Activated CD8-positive, alpha-beta memory T cell treated with anti-CD3 and anti-CD28 coated beads for 24 hours (primary cell): ENCODE data around the gene COL18A1.
"Not testable (repeated sequence)": the region's sequence is repeated elsewhere in the genome, so short reads cannot be mapped to it uniquely, and the experiment has no call there.

Experiments
- DNase-seq: peaks from one replicate; pipeline ENCODE4 v3.0.0-alpha.2; 2020

Gene COL18A1

DNA sequence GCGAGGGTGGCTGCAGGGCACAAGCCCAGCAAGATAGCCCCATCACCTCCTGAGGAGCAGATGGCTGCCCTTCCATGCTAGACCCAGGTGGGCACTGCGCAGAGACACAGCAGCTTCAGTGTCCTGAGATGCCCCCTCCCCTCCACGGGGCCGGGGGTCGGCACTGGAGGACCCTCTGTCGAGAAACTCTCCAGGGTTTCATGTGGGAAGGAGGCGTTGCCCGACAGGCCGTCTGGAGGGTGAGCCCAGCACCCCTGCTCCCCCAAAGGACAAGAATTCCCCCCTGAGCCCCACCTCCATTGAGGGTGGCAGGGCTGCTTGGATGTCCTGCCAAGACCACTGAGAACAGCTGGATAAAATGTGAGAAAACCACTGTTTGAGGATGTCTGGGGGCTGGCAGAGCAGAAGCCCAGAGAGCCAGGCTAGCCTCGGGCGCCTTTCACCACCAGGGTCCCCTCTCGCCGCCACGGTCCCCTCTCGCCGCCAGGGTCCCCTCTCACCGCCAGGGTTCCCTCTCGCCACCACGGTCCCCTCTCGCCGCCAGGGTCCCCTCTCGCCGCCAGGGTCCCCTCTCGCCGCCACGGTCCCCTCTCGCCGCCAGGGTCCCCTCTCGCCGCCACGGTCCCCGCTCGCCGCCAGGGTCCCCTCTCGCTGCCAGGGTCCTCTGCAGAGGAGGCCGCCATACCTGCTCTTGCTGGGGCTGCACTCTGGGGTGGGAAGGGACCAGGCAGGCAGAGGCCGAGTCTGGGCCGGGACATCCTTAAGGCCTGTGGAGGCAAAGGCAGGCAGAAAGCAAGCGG lies 93.1 kb downstream of the COL18A1 start:
- no peak for DNase-seq

DNA sequence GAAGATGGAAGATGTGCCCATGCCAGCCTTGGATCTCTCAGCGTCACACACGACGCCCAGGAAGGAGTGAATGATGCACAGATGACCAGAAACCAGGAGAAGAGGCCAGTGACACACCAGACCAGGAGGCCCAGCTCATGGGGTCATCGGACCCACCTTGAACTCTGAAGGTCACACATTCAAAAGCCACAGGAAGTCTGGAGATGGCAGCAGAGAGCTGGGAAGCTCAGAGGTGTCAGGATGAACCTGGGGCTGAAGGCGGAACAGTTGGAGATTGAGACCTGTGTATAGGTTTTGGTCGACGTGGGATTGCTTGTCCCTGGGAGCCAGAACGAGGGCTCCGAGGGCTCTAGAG lies 93.7 kb downstream of the COL18A1 start:
- DNase-seq, result no peak

DNA sequence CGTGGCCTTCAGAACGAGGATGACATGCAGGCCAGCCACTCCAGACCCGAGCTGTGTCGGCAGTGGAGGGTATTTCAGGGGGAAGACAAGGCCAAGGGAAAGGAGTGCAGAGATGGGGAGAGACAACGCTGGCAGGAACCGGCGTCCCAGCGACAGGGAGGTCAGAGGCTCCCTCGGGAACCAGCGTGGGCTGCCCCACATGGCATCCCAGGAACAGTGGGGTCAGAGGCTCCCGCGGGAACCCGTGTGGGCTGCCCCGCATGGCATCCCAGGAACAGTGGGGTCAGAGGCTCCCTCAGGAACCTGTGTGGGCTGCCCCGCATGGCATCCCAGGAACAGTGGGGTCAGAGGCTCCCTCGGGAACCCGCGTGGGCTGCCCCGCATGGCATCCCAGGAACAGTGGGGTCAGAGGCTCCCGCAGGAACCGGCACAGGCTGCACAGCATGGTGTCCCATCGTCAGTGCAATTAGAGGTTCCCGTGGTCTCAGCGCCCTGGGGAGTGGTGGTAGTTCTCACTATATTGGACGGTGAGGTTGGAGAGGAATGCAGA lies 94.3 kb downstream of the COL18A1 start:
- no peak for DNase-seq

DNA sequence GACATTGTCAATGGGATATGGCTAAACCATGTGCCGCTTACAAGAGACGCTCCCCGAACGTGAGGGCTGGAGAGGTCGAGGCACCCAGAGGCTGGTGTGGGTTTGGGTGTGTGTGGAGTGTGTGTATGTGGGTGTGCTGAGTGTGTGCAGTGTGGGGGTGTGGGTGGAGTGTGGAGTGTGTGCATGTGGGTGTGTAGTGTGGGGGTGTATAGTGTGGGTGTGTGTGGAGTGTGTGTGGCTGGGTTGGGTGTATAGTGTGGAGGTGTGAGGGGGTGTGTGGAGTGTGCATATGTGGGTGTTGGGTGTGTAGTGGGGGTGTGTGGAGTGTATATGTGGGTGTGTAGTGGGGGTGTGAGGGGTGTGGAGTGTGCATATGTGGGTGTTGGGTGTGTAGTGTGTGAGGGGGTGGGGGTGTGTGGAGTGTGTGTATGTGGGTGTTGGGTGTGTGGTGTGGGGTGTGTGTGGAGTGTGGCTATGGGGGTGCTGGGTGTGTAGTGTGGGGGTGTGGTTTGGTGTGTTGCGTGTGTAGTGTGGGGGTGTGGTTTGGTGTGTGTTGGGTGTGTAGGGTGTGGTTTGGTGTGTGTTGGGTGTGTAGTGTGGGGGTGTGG lies 95.1 kb downstream of the COL18A1 start:
- no peak for DNase-seq

DNA sequence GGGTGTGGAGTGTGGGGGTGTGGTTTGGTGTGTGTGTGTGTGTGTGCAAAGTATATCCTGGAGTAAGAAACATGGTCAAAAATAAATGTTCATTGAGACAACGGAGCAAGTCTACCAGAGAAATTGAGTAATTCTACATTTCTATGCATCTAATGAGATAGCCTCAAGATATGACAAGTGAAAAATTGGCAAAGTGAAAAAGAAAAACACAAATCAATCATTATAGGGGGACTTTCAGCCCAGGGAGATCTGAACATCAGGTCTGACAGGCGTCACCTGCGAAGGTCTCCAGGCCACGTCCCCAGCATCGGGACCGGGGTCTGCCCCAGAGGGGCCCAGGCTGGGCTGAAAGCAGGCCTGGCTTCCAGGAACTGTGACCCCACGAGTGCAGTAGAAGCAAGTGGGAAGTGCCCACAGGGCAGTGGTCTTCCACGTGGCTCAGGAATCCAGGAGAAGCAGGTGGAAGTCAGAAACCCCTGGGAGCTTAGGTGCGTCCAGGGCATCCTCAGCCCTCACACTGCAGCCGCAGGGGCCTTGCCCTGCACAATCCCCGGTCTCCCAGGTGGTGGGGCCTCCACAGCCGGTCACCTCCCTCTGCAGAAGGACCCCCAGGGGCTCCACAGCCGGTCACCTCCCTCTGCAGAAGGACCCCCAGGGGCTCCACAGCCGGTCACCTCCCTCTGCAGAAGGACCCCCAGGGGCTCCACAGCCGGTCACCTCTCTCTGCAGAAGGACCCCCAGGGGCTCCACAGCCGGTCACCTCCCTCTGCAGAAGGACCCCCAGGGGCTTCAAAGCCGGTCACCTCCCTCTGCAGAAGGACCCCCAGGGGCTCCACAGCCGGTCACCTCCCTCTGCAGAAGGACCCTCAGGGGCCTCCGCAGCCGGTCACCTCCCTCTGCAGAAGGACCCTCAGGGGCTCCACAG lies 96.4 kb downstream of the COL18A1 start:
- DNase-seq, result not testable (repeated sequence)

DNA sequence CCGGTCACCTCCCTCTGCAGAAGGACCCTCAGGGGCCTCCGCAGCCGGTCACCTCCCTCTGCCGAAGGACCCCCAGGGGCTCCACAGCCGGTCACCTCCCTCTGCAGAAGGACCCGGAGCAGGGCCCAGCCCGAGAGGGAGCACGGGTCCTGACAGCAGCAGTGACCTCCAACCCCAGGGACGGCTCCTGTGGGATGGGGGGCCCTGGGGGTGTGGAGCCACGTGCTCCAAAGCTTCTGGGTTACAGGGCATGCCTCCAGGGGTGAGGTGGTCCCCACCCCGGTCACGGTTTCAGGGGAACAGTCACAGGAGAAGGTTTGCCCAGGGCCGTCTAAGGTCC lies 97.0 kb downstream of the COL18A1 start:
- no peak for DNase-seq

DNA sequence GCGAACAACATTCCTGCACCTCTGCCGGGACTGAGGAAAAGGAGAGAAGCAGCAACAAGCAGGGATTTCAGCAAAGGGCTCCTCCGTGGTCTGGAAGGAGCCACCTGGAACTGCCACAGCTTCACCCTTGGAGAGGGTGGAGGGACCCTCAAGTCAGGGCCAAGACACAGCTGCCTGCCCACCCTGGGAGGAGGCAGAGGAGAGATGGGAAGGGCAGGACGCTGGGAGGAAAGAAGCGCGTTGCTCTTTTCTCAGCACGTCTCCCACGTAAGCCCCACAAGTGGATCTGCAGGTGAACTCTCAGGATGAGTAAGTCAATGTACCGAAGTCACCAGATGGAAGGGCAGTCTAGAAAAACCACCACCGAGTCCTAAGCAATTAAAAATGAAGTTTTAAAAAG lies 97.6 kb downstream of the COL18A1 start:
- DNase-seq, result no peak

DNA sequence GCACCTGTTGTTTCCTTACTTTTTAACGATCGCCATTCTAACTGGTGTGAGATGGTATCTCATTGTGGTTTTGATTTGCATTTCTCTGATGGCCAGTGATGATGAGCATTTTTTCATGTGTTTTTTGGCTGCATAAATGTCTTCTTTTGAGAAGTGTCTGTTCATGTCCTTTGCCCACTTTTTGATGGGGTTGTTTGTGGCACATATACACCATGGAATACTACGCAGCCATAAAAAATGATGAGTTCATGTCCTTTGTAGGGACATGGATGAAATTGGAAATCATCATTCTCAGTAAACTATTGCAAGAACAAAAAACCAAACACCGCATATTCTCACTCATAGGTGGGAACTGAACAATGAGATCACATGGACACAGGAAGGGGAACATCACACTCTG lies 98.3 kb downstream of the COL18A1 start:
- not testable (repeated sequence) for DNase-seq

DNA sequence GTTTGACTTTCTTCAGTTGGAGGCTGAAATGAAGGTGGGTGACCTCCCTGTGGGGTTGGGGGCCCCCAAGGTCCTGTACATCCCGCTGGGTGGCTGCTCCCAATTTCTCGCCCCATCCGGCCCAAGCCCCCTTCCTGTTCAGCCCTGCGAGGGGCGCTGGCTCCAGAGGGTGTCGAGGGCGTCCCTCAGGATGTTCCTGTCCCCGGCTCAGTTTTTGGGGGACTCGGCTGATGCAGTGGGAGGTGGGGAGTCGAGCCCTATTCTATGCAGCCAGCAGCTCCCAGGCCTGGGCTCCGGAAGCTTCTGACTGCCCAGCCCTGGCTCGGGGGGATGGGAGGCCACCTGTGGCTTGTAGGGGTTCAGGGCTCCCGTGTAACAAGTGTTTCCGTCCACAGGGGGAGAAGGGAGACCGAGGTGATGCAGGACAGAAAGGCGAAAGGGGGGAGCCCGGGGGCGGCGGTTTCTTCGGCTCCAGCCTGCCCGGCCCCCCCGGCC lies 99.1 kb downstream of the COL18A1 start:
- DNase-seq, result no peak

DNA sequence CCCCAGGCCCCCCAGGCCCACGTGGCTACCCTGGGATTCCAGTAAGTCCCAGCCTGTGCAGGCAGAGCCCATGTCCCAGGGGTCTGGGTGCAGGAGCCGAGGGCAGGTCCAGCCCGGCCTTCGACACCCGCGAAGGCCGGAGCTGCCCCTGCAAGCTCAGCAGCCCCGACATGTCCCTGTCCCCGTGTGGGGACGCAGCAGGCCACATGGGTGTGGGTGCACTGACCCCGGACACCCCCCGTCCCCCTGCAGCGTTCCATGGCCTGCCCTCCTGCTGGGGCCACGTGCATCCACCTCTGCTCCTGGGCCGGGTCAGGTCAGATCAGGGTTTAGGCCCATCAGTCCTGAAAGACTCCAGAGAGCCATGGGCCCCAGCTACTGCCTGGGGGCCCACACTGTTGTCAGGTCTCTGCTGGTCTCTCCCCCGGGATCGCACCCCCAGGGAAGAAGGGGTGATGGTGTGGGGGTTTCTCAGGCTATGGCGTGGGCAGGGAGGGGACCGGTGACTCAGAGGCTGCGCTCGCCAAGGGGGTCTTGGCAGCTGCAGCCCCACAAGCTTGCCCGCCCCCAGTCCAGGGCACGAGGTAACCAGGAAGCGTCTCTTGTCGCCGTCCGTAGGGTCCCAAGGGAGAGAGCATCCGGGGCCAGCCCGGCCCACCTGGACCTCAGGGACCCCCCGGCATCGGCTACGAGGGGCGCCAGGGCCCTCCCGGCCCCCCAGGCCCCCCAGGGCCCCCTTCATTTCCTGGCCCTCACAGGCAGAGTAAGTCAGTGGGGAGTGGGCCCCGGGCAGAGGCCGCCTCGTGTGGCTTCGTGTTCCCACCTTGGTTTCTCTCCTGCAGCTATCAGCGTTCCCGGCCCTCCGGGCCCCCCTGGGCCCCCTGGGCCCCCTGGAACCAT lies 99.8 kb downstream of the COL18A1 start:
- no peak for DNase-seq

DNA sequence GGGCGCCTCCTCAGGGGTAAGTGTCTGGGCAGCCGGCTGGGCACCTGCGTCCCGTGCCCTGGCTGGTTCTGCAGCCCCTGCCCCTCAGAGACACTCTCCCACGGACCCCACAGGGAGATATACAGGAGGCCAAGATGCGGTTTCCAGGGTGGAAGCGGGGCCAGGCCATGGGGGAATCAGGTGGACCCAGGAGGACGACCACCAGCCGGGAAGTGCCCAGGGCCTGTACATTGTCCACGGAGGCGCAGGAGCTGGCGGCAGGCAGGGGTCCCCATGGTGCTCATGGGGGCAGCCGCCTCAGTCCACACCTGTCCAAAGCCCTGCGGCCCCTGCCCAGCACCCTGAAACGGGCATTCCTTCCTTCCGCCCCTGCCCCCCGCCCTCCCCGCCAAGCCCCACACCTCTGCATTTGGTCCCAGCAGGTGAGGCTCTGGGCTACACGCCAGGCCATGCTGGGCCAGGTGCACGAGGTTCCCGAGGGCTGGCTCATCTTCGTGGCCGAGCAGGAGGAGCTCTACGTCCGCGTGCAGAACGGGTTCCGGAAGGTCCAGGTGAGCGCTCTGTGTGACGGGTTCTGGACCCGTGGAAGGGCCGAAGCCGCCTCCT lies 100.6 kb downstream of the COL18A1 start:
- DNase-seq, result no peak

DNA sequence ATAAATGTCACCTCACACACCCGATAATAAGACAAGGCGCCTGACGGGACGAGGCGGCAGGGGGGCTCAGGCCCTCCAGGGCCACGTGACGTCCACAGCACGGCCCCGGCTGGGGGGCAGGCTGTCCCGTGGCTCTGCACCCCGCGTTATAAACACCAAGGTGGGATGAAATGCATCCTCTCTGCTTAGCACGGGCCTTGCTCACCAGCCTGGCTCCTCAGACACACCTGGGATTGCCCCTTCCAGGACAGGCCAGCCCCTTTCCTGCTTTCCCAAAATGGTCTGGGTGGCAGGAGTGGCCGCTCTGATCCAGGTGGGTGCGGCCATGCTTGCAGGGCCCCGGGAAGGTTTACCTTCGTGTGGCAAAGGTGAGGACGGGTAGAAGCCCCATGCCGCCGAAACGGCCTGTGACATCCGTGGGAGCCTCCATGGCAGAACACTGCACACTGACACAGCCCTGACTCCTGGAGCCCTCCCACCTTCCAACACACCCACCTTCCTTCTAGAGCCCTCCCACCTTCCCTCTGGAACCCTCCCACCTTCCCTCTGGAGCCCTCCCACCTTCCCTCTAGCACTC lies 101.4 kb downstream of the COL18A1 start:
- no peak for DNase-seq

DNA sequence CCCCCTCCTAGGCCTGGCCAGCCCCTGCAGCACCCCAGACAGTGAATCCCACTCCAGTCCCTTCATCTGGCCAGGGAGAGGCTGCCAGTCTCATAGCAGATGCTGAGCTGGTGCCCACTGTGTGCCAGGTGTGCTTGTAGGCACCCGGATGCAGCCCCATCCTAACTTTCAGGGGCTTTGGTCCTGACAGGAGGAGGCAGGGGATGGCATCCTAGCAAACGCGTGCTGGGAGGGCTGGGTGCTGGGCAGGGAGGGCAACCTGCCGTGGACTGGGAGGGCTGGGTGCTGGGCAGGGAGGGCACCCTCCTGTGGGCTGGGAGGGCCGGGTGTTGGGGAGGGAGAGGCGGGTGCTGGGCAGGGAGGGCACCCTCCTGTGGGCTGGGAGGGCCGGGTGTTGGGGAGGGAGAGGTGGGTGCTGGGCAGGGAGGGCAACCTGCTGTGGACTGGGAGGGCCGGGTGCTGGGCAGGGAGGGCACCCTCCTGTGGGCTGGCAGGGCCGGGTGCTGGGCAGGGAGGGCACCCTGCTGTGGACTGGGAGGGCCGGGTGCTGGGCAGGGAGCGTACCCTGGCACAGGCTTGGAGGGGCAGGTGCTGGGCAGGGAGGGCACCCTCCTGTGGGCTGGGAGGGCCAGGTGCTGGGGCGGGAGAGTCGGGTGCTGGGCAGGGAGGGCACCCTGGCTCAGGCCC lies 102.0 kb downstream of the COL18A1 start:
- DNase-seq, result no peak

DNA sequence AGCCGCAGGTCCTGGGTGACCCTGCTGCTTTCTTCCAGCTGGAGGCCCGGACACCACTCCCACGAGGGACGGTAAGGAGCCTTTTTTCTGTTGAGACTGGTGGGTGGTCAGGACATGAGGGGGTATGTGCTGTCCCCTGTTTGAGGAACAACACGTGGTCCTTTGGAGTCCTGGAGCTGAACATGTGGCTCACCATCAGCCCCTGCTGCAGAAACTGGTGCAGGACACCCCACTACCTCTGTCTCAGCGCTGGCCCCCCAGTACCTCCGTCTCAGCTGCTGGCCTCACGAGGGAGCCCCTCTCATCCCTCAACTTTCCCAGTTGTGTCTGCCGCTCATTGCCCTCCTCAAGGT lies 102.5 kb downstream of the COL18A1 start:
- DNase-seq, result no peak

DNA sequence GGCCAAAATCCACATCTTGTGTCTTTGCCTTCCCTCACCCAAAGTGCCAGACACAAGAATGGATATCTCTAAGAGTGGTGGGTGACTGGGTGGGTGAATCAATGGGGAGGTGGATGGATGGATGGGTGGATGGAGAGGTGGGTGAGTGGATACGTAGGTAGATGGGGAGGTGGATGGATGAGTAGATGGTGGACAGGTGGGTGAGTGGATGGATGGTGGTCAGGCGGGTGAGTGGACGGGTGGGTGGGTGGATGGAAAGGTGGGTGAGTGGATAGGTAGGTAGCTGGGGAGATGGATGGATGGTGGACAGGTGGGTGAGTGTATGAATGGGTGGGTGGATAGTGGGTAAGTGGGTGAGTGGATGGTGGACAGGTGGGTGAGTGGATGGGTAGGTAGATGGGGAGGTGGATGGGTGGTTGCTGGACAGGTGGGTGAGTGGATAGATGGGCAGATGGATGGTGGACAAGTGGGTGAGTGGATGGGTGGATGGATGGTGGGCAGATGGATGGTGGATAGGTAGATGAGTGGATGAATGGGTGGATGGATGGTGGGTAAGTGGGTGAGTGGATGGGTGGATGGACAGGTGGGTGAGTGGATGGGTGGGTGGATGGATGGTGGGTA lies 103.0 kb downstream of the COL18A1 start:
- no peak for DNase-seq

DNA sequence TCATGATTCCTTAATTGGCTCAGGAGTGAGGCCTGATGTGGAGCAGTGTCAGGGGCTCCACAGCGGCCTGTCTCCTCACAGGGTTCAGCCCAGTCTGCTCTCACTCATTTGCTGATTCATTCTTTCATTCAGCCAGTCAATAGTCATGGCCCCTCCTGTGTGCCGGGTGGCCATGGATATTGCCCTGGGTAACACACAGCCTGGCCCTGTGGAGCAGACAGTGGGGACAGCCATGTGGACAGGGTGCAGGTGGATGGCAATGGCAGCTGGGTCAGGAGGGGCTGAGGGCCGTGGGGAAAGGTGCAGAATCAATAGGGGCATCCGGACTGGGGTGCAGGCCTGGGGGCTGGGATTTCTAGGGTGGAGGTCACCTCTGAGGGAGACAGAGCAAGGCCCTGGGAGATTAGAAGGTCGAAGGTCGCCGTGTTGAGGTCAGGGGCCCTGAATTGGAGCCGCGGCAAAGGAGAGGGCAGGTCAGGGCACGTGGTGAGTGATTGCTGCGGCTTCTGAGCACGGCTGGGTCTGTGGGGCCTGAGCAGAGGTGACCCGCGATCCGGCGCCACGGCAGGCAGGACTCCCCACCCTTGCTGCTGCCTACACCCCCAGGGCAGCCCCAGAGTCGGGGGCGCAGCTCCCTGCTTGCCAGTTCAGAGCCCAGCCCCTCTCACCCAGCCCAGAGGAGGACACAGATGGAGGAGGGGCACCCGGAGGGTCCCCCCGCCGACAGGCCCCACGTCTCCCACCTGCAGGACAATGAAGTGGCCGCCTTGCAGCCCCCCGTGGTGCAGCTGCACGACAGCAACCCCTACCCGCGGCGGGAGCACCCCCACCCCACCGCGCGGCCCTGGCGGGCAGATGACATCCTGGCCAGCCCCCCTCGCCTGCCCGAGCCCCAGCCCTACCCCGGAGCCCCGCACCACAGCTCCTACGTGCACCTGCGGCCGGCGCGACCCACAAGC lies 103.9 kb downstream of the COL18A1 start:
- DNase-seq, result no peak

DNA sequence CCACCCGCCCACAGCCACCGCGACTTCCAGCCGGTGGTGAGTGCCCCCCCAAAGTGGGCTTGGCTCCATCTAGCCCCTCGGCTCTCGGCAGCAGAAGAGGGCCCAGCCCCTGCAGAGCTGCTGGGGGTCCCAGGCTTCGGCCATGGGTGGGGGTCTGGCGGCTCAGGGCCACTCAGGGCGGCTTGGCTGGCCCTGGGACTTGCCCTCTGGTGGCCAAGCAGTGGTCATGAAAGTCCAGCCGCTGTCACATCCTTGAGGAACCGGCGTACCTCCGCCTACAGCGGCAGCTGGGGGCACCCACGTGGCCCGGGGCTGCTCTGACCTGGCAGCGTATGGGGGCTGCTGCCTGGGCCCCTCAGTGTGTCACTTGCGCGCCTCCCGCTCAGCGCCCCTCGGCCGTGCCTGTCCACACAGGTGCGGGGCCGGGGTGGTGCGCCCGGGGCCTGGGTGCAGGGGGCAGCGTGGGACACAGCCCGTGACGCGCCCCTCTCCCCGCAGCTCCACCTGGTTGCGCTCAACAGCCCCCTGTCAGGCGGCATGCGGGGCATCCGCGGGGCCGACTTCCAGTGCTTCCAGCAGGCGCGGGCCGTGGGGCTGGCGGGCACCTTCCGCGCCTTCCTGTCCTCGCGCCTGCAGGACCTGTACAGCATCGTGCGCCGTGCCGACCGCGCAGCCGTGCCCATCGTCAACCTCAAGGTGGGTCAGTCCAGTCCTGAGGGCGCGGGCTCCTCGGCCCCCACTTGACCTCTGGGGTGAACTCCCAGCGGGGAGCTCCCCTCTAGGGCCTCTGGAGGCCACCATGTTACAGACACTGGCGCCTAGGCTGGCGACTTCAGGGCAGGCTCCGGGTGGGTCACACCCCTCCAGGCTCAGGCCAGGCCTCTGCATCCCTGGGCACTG lies 104.9 kb downstream of the COL18A1 start:
- no peak for DNase-seq

DNA sequence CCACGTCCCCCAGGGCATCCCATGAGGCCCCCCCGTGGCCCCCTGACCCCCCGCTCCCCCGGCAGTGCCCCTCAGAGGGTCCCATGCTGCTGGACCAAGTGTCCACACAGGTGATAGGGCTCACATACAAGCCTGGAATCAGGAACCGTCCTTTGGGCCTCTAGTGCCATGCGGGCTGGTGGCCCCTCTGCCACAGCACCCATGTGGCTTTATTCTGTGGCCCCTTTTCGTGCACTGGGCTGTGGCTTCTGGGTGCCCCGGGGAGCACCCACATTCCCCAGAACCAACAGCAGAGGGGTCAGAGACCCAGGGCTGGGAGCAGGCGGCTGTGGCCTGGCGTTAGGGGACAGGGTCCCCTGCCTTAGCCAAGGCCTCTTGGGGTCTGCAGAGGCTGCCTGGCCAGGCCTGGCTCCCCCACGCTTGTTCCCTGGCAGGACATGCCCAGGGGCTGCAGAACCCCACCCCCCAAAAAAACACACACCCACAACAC lies 105.5 kb downstream of the COL18A1 start:
- DNase-seq, result no peak
